Measurements from ENCODE around the gene CPT1B. TPM values are rescaled to one million over a fixed set of nuclear protein-coding genes. Genes with fewer than 3 reads are reported as not detected.

Gene CPT1B
- total RNA-seq, 6 donors from 2014 or later, result 7.3 to 54.5 (median 19.4) TPM

DNA sequence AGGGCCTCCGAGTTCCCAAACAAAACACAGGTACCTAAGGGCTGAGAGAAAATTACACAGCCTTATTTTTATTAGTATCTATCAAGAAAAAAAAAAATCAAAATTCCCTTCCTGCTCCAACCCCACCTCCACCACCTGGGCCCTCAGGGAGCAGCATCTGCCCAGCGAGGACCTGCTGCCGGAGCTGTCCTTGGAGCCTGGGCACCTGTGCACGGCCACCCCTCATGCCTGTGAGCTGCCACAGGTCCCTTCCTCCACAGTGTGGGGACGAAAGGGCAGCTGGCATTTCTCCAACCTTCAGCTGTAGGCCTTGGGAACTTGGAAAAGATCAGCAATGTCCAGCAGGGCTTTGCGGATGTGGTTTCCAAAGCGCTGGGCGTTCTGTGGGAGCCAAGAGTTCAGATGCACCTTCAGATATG lies 9.2 kb downstream of the CPT1B start:
- no peaks in the 10 kb centered on the region for H3K27me3 ChIP-seq
- H3K4me1 ChIP-seq, result no peaks in the 10 kb centered on the region
- H3K4me3 ChIP-seq, result no peak overlapping the region
- ATAC-seq (ENCODE audit: low FRiP score in 2 of 2) (no peak), DNase-seq (no peak)
- H3K9me3 ChIP-seq, result no peaks in the 10 kb centered on the region
- TF ChIP-seq POLR2AphosphoS5 (IDR thresholded peaks at IDR 0.05) (no peak), EP300 (IDR thresholded peaks at IDR 0.05) (no peak), POLR2A (IDR thresholded peaks at IDR 0.05) (no peak)
- TF ChIP-seq, protein P1, sequence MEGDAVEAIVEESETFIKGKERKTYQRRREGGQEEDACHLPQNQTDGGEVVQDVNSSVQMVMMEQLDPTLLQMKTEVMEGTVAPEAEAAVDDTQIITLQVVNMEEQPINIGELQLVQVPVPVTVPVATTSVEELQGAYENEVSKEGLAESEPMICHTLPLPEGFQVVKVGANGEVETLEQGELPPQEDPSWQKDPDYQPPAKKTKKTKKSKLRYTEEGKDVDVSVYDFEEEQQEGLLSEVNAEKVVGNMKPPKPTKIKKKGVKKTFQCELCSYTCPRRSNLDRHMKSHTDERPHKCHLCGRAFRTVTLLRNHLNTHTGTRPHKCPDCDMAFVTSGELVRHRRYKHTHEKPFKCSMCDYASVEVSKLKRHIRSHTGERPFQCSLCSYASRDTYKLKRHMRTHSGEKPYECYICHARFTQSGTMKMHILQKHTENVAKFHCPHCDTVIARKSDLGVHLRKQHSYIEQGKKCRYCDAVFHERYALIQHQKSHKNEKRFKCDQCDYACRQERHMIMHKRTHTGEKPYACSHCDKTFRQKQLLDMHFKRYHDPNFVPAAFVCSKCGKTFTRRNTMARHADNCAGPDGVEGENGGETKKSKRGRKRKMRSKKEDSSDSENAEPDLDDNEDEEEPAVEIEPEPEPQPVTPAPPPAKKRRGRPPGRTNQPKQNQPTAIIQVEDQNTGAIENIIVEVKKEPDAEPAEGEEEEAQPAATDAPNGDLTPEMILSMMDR (IDR thresholded peaks at IDR 0.05), result no peak
- H3K27ac ChIP-seq, result no peak overlapping the region
- WGBS, 2 donors, result 88 to 92% methylated on average over 7 to 8 of the region's 8 CpGs
- peaks cover 4 to 39% (median 12%) of the 10 kb centered on the region in 4 donors for H3K36me3 ChIP-seq

DNA sequence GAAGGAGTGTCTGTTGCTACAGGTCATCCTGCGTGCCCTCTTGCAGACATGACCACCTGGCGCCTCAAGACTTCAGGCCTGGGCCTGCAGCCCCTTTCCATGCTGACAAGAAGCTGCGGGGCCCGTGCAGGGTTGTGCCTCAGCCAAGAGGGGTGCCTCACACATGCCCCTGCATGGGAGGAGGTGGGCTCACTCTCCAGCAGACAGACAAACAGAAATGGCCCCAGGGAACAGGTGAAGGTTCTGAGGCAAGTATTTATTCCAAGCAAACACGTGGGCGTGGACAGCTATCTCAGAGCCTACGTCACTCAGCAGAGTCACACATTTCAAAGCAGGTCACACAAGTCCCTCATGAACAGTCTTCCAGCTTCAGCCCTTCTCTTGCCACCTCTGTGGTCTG lies 9.6 kb downstream of the CPT1B start:
- ATAC-seq (ENCODE audit: low FRiP score in 2 of 2) (no peak), DNase-seq (no peak)
- H3K4me1 ChIP-seq, result peaks cover 1 to 4% (median 3%) of the 10 kb centered on the region in 4 donors
- H3K27me3 ChIP-seq, result no peaks in the 10 kb centered on the region
- H3K9me3 ChIP-seq, result no peaks in the 10 kb centered on the region
- WGBS, 2 donors, result 86 to 96% methylated on average over 7 of the region's 7 CpGs
- TF ChIP-seq EP300 (IDR thresholded peaks at IDR 0.05), result no peak
- peaks cover 4 to 39% (median 12%) of the 10 kb centered on the region in 4 donors for H3K36me3 ChIP-seq
- H3K4me3 ChIP-seq, result no peak overlapping the region
- no peak overlapping the region for H3K27ac ChIP-seq

DNA sequence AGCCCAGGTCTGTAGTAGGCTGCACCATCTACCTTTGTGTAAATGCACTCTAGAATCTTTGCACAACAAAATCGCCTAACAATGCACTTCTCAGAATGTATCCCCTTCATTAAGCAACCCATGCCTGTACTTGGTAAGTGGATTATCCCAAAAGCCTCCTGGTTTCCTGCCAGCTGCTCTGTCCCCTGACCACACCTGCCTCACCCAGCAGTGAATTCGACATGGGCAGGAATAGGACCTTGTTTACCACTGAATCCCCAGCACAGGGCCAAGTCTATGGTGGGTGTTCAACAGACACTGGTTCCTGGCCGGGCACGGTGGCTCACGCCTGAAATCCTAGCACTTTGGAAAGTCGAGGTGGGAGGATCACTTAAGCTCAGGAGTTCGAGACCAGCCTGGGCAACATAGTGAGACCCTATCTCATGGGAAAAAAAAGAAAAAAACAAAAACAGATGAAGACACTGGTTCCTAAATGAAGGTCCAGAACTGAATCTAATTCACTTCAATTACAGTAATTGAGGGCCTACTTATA lies 10.4 kb downstream of the CPT1B start:
- WGBS, 2 donors, result 88 to 96% methylated on average over 7 of the region's 7 CpGs
- no peak for DNase-seq
- no peak overlapping the region for H3K27ac ChIP-seq
- H3K4me1 ChIP-seq, result peaks cover 7 to 10% (median 8%) of the 10 kb centered on the region in 4 donors
- peaks cover 4 to 39% (median 12%) of the 10 kb centered on the region in 4 donors for H3K36me3 ChIP-seq
- no peaks in the 10 kb centered on the region for H3K27me3 ChIP-seq
- no peak overlapping the region for H3K4me3 ChIP-seq
- ATAC-seq (ENCODE audit: low FRiP score in 2 of 2), result no peak
- TF ChIP-seq POLR2A (IDR thresholded peaks at IDR 0.05), result no peak
- no peak for TF ChIP-seq POLR2AphosphoS5 (IDR thresholded peaks at IDR 0.05)
- TF ChIP-seq, protein P1 (IDR thresholded peaks at IDR 0.05), result no peak
- no peak for TF ChIP-seq EP300 (IDR thresholded peaks at IDR 0.05)
- no peaks in the 10 kb centered on the region for H3K9me3 ChIP-seq

DNA sequence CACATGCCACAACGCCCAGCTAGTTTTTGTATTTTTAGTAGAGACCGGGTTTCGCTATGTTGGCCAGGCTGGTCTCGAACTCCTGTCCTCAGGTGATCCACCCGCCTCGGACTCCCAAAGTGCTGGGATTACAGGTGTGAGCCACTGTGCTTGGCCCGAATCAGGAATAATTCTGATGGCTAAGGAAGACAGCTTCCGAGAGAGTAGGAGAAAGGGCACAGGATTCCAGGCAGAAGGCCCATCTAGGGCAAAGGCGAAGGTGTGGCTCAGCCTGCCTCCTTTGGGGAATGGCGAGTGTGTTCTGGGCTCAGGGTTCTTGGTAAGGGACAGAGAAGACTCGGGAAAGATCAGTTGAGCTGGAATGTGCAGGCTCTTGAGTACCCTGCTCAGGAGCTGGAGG lies 13.9 kb downstream of the CPT1B start:
- H3K36me3 ChIP-seq, result peaks cover 0 to 13% (median 2%) of the 10 kb centered on the region in 4 donors
- H3K27me3 ChIP-seq, result no peaks in the 10 kb centered on the region
- no peak for DNase-seq
- H3K4me1 ChIP-seq, result peaks cover 7 to 13% (median 10%) of the 10 kb centered on the region in 4 donors
- TF ChIP-seq EP300 (IDR thresholded peaks at IDR 0.05), result no peak
- no peak for TF ChIP-seq POLR2A (IDR thresholded peaks at IDR 0.05)
- no peak for TF ChIP-seq POLR2AphosphoS5 (IDR thresholded peaks at IDR 0.05)
- TF ChIP-seq, protein P1 (IDR thresholded peaks at IDR 0.05), result no peak
- 84 to 94% methylated on average over 11 of the region's 11 CpGs for WGBS, 2 donors
- ATAC-seq (ENCODE audit: low FRiP score in 2 of 2), result no peak
- no peaks in the 10 kb centered on the region for H3K9me3 ChIP-seq
- no peak overlapping the region for H3K27ac ChIP-seq
- no peak overlapping the region for H3K4me3 ChIP-seq

DNA sequence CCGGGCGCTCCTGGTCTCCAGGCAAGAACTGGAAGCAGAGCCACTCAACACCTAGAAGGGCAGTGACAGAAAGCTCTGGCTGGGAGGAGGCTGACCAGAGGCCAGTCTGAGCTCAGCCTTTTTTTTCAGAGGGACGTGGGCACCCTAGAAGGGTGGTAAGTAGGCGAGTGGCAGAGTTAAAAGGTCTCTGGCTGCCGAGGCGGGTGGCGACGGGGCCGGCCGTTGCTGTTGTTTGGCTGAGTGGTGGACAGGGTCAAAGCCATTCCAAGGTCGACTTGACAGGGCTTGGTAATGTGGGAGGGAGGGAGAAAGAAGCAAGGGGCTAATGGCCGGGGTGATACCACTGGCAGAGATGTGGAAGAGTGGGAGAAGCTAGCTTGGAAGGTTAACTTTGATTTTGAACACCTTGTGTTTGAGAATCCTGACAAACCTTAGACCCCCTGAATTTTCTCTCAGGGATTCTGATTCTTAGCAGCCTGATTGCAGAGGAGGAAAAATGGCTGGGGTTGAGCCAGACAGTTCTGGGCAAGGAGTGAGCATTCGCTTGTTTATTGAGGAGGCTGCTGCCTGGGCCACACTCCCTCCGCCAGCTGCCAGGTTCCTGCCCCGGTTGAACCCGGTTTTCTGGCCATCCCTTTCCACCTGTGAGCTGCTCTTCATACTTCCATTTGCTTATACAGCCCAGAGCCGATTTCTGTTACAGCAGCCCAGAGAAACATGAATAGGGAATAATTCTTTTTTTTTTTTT lies 14.6 kb downstream of the CPT1B start:
- peak overlapping the region; percentile 63 to 82 (median 76) for H3K27ac ChIP-seq

More for the DNA sequence above, 14.6 kb downstream of the CPT1B start:
- ATAC-seq (ENCODE audit: low FRiP score in 2 of 2), result peak in 1 of 2 donors; percentile 54
- whole genome bisulfite sequencing, 2 donors, result 29 to 31% methylated on average over 16 to 17 of the region's 17 CpGs
- Histone ChIP-seq H3K27me3 (no peaks in the 10 kb centered on the region), H3K36me3 (peaks cover 0 to 8% (median 0%) of the 10 kb centered on the region in 4 donors), H3K4me1 (peaks cover 7 to 13% (median 10%) of the 10 kb centered on the region in 4 donors), H3K9me3 (no peaks in the 10 kb centered on the region), H3K4me3 (peak overlapping the region; percentile 47 to 80 (median 58))
- TF ChIP-seq POLR2A (IDR thresholded peaks at IDR 0.05), result no peak
- no peak for TF ChIP-seq EP300 (IDR thresholded peaks at IDR 0.05)
- TF ChIP-seq, protein P1 (IDR thresholded peaks at IDR 0.05), result no peak
- no peak for TF ChIP-seq POLR2AphosphoS5 (IDR thresholded peaks at IDR 0.05)
- DNase-seq, result peak in 1 of 2 donors; percentile 85
